HL-60/S4 (cell line): ENCODE results near the gene SUV39H2.
"Not testable (repeated sequence)": the region's sequence is repeated elsewhere in the genome, so short reads cannot be mapped to it uniquely, and the experiment has no call there.

ENCODE experiments used
- in situ Hi-C: fragments of 300-500 bp; cut with MboI; formaldehyde crosslinking; loops from 2 replicates; pipeline ENCODE4 v1.14.3; 2022; ENCODE audit warnings: low sequenced_read_pairs

The SUV39H2 gene

GRCh38 chr10:14878266-14879123, at the start of gene SUV39H2:
Gene SUV39H2 (plus strand): TSS chr10:14878866. CDS start chr10:14878889, 23 bp downstream.
- in situ Hi-C loops = no loop called here

GRCh38 chr10:14833106-14833505, 45.6 kb upstream of the SUV39H2 start:
- in situ Hi-C loops = no loop called here

GRCh38 chr10:14836208-14836607, 42.5 kb upstream of the SUV39H2 start:
- in situ Hi-C loops = no loop called here

- in situ Hi-C loops = no loop called here
Observed at GRCh38 chr10:14837003-14837756, 41.5 kb upstream of the SUV39H2 start.

- in situ Hi-C loops = no loop called here
Observed at GRCh38 chr10:14837757-14838581, 40.7 kb upstream of the SUV39H2 start, which contains the start of the genes CDNF, HSPA14 and MSANTD7. Gene CDNF (minus strand): TSS chr10:14838037. CDS start chr10:14837946, 91 bp downstream. Gene HSPA14 (plus strand): TSS chr10:14838306. CDS start chr10:14838403, 97 bp downstream. Gene MSANTD7 (plus strand): TSS chr10:14838306. CDS start chr10:14842285, 3,979 bp downstream.

GRCh38 chr10:14838582-14839304, 39.9 kb upstream of the SUV39H2 start:
- in situ Hi-C loops = no loop called here

GRCh38 chr10:14839305-14839695, 39.4 kb upstream of the SUV39H2 start:
- in situ Hi-C loops = no loop called here

GRCh38 chr10:14840178-14840577, 38.5 kb upstream of the SUV39H2 start:
- in situ Hi-C loops = no loop called here

GRCh38 chr10:14843327-14843988, 35.2 kb upstream of the SUV39H2 start:
- in situ Hi-C loops = no loop called here

GRCh38 chr10:14844948-14845347, 33.7 kb upstream of the SUV39H2 start:
- in situ Hi-C loops = no loop called here

- in situ Hi-C loops = no loop called here
Observed at GRCh38 chr10:14852236-14852635, 26.4 kb upstream of the SUV39H2 start.

GRCh38 chr10:14855453-14855852, 23.2 kb upstream of the SUV39H2 start:
- in situ Hi-C loops = no loop called here

GRCh38 chr10:14858338-14858960, 20.2 kb upstream of the SUV39H2 start:
- in situ Hi-C loops = no loop called here

- in situ Hi-C loops = no loop called here
Observed at GRCh38 chr10:14859043-14859442, 19.6 kb upstream of the SUV39H2 start.

- in situ Hi-C loops = no loop called here
Observed at GRCh38 chr10:14859775-14860174, 18.9 kb upstream of the SUV39H2 start.

GRCh38 chr10:14860791-14861190, 17.9 kb upstream of the SUV39H2 start:
- in situ Hi-C loops = no loop called here

GRCh38 chr10:14864466-14864865, 14.2 kb upstream of the SUV39H2 start:
- in situ Hi-C loops = not testable (repeated sequence)

GRCh38 chr10:14864871-14865270, 13.8 kb upstream of the SUV39H2 start:
- in situ Hi-C loops = not testable (repeated sequence)

- in situ Hi-C loops = no loop called here
Observed at GRCh38 chr10:14873090-14873760, 5.4 kb upstream of the SUV39H2 start.
